GM20431 (cell line): ENCODE data around the gene CORIN.
"Not testable (repeated sequence)": the region's sequence is repeated elsewhere in the genome, so short reads cannot be mapped to it uniquely, and the experiment has no call there.

ENCODE experiments used
- in situ Hi-C: fragments of 300-500 bp; cut with MseI, MboI; formaldehyde crosslinking; loops from one replicate; pipeline ENCODE4 v1.15.0; 2020; ENCODE audit warnings: low sequenced_read_pairs; ENCODE audit not compliant: unreplicated experiment

CORIN gene

DNA sequence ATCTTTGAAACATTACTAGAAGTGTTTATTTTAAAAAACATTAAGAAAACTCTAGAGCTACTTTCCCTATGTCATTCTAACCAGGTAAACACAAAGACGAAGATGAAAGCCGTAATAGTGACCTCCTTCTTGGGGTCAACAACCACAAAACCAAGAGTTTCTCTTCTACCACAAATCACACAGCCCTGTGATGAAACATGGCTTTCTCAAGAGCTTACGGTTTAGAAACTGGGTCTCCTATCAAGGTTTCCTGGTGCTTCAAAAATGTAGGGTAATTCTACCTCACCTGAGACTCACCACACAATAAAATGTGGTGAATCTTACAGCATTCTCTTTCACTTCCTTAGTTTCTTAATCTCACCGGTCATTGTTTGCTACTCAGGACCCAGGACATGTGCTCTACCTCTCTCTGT, 50.9 kb downstream of the CORIN start:
- in situ Hi-C loops: no loop called here

DNA sequence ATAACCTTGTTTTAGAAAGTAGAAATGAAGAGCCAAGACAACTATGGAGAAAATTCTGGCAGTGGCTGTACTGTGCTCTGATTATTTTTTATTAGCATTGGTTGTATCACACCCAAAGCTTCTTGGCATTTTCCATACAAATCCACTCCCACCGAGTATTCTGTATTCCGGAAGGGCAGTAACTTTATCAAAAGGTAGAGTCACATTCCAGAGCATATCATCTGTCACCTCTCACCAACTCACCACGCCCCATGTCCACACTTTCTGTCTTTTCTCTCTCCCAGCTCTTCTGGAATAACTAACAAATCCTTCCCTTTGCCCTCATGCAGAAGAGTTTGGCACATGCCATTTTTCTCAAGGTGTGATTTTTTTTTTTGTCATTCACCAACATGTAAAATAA, 52.7 kb downstream of the CORIN start:
- in situ Hi-C loops: no loop called here

DNA sequence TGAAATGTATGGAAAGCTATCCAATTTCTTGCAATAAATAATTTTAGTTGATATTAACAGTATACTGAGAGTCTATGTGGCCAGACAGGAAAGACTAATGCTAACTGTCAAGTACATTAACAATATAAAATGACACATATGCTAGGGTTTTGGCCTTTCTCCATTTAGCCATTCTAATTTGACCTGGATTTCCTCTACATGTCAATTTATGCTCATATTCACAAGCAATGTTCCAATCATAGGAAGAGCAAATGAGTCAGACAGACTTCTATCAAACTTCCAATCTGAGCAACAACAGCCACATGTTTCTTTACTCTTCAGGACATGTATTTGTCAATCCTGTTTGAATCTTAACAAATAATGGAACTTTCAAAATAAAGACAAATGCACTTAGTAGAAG, 53.6 kb downstream of the CORIN start:
- in situ Hi-C loops: no loop called here

DNA sequence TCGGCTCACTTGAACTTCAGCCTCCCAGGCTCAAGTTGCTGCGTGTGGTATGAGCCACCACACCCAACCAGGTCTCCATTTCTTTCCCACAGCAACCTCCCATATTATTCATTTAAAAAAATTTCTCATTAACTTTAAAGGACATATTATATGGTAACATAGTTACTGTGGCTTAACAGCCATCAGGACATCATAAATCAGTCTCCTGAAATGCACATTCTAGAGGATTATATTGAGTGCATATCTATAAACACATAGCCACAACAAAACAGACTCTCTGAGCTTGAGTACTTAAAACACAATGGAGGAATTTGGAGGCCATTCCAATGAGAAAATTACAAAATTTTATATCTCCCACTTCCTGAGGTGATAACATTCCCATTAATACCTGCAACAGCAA, 61.5 kb downstream of the CORIN start:
- in situ Hi-C loops: no loop called here

DNA sequence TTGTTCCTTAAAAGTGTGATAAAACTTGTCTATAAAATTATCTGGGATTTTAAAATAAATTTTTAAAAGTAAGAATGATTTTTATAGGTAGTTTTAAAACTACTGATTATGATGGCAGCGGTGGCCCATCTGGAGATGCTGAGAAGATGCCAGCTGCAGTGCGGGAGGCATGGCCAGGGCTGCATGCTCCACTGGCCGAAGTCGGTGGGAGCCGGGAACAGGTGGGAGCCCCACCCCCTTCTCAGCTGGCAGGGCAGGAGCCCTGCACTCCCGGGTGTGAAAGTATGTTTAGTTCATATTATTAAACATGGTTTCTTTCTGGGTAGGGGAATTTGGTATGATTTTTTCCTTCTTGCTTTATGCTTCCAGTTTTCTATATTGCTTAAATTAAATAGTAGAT, 63.8 kb downstream of the CORIN start:
- in situ Hi-C loops: no loop called here

DNA sequence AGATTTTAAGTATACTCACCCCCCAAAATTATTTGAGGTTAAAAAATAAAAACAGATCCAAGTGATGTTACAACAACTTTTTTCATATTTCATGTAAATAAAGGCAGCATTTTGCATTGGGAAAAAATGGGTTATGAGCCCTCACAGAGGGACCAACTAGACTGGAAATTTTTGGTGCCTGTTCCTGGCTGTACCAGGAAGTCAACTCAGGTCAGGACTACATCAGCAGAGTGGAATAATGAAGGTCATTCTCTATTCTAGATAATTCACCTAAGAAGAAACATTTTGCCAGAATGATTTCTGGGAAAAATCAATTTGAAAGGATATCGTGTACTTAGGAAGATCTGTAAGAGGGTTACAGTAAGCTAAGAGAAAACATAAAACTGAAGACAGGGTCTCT, 66.8 kb downstream of the CORIN start:
- in situ Hi-C loops: no loop called here

DNA sequence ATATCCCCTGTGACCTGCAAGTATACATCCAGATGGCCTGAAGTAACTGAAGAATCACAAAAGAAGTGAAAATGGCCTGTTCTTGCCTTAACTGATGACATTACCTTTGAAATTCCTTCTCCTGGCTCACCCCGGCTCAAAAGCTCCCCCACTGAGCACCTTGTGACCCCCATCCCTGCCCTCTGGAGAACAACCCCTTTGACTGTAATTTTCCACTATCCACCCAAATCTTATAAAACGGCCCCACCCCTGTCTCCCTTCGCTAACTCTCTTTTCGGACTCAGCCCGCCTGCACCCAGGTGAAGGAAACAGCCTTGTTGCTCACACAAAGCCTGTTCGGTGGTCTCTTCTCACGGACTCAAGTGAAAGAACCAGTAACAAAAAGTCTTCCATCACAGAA, 69.9 kb downstream of the CORIN start:
- in situ Hi-C loops: not testable (repeated sequence)

DNA sequence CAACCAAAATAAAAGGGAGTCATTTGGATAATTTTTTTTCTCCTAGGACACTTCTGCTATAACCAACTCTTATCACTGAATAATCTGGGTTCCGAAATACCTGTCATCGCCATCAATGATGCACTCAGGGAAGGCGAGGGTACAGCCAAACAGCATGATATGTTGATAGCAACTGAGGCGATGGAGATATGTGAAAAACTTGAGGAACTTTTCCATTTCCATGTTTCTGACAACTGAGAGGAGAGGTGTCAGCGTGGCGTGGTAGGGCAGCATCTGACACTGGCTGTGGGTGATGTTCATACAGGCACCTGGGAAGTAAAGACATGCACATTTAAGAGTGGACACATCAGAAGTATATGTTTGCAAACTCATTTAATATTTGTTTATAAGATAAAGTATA, 74.6 kb downstream of the CORIN start:
- in situ Hi-C loops: no loop called here

DNA sequence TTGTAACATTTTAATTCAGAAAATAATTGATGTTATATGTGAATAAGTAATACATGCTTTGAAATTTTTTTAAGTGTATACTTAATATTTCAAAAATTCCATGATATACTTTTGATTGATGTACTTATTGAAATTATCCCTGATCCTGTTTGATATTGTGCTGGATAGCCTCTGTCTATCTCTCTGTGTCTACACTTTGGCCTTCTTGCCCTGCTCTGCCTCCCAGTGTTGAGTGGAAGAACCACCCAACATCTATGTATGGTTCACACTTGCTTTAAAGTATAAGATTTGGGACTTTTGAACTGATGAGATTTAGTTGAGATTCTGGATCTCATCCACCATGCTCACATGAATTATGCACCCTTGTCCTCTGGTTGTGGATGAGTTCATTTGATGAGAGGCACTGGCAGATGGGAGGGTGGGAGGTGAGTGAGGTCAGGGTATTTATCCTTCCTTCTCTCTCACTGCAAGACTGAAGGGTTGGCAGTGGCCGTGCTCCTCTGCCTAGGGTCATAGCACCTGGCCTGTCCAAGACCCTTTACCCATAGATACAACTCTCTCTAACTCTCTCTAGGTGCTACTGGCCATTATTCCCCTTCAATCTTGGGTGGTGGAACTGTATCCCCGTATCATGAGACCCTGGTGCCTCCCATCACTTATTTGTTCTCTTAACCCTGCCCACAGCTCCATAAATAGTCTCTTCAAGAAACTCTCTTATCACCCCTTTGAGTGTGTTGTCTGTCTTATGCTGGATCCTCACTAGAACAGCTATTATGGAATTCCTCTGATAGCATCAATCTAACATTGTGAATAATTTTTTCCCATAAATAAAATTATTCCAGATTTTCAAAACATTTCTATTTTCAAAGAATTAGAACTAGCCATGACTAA, 75.2 kb downstream of the CORIN start:
- in situ Hi-C loops: no loop called here

DNA sequence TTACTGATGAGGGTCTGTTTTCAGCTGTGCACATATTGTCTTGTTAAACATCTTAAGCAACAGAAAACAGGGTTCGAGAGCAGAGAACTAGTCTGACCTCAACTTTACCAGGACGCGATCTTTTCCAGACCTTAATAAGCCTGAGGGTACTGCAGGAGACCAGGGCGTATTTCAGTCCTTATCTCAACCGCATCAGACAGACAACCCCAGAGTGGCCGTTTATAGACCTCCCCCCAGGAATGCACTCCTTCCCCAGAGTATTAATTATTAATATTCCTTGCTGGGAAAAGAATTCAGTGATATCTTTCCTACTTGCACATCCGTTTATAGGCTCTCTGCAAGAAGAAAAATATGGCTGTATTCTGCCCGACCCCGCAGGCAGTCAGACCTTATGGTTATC, 84.6 kb downstream of the CORIN start:
- in situ Hi-C loops: not testable (repeated sequence)

DNA sequence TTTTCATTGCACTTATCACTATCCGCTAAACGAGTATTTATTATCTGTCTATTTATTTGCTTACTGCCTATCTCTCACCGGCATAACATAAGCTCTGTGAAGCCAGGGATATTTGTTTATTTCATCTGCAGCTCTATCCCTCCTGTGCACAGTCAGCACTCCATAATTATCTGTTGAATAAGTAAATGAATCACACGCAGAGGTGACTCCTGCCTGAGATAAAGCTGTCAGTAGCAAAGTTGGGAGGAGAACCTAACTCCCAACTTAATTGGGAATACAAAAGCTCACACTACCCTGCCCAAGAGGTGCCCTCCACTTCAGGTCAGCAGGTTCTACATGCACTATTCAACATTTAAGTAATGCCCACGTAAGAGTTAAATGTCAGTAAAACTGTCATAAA, 85.7 kb downstream of the CORIN start:
- in situ Hi-C loops: no loop called here

DNA sequence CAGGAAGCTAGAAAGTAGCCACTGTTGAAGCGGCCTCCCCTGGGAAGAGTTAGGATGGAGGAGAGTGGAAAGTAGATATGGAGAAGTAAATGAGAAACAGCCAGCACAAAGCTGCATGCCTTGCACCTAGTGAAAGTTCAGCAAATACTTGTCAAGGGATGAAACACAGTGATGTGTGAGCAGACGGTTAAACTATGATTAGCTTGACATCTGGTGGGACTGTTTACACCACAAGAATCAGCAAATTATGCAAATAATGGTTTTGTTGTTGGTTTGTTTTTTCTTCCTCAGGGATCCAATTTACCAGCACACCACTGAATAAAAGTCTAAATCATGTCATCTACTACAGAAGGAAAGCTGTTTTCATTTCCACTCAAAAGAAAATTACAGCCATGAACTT, 87.1 kb downstream of the CORIN start:
- in situ Hi-C loops: no loop called here

DNA sequence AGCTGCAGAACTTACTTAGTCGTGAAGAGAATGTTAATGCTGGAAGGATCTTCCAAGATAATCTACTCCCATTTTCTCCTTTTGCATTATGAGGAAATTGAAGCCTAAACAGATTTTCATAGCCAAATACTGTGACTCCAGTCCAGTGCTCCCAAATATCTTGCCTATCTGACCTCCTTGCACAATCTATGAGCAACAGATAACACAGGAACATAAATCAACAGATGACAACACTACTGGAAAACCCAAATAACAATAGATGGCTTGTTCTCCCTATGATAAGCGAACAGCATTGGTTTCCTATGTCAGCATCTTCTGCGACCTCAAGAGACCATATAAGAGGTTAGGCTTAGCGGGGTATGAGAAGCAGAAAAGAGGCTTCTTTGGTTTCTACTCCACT, 88.0 kb downstream of the CORIN start:
- in situ Hi-C loops: no loop called here

DNA sequence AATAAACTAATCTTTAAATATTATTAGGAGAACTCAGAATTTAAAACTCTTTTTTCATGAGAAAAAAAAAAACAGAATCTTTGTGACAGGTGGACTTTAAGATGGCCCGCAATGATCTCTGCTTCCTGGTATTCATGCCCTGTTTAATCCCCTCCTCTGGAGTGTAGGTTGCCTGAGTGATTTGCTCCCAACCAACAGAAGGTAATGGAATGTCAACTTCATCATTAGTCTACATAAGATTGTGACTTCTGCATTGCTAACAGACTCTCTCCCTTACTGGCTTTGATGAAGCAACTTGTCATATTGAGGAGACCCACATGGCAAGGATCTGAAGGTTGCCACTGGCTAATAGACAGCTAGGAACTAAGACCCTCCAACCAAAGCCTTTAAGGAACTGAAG, 88.8 kb downstream of the CORIN start:
- in situ Hi-C loops: no loop called here

DNA sequence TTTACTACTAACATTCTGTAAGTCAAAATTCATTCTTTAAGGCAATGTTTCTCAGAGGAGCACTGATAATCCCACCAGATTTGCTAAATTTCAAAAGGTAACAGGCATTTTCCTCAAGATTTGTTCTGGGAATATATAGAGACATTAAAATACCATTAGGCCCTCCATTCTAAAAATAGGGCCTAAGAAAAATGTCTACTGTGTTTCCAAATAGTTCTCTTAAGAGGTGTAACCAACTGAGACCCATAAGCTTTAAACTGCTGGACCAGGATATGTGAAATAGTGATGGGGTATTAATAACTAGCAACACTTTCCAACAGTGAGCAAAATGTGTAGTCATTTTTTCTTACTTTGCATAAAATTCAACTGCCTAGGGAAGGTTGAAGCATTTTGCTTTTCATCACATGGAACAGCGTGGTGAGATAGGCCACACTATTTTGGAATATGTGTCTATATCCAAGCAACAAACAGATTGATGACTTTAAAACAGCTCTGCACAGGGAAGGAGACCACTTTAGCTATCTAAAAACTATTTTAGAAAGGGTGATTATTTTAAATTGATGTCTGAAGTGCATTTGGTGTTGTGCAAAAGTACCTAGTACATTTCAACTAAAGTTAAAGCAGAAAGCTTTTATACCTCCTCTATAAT, 89.9 kb downstream of the CORIN start:
- in situ Hi-C loops: no loop called here

DNA sequence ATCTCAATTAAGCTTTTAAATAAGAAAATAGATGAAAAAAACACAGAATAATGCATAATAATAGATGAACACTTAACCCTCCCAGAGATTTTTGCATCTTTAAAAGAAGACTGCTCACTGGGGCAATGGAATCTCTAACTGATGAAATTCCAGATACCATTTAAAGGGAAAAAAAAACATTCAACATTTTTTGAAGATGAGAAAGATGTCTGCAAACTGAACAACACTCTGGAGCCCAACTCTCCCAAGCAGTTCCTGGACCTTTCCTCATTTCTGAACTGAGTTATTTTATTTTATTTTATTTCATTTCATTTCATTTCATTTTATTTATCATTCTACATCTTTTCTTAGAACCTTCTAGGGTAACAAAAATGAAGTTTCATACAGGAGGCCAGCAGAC, 90.7 kb downstream of the CORIN start:
- in situ Hi-C loops: no loop called here

DNA sequence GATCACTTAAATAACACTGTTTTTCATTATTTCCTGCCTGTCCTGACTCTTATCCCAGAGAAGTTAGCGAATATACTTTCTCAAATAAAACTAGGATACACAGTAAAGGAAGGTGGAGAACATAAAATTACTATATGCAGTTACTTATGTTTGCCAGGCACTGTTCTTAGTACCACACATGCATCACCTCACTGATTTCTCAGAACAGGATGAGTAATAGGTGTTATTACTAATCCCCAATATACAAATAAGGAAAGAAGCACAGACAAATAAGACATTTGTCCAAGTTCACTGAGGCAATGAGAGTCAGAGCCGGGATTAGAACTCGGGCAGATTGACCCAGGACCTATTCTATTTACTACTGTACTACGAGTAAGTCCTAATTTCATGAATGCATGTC, 91.7 kb downstream of the CORIN start:
- in situ Hi-C loops: no loop called here

DNA sequence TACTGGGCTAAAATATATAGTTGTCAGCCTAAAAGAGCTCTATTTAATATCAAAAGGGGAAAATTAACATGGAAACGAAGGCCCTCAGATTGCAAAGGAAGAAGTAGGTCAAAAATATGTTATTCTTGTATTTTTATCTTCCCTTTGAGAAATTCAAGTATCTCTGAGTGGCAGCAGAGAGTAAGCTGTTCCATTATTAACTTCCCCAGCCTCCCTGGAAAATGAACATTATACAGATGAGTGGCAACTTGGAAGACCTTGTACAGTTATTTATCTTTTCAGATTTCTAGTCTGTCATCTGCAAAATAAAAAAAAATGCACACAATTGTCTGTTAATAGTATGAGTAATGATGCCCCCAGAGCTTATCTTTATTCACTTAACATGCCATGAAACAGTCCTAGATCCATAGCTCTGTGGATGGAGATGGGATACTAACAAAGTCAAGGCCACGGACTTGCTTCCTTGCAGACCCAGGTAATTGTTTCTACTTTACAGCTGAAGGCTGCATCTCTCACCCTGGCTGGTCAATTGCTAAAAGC, 93.0 kb downstream of the CORIN start:
- in situ Hi-C loops: no loop called here

DNA sequence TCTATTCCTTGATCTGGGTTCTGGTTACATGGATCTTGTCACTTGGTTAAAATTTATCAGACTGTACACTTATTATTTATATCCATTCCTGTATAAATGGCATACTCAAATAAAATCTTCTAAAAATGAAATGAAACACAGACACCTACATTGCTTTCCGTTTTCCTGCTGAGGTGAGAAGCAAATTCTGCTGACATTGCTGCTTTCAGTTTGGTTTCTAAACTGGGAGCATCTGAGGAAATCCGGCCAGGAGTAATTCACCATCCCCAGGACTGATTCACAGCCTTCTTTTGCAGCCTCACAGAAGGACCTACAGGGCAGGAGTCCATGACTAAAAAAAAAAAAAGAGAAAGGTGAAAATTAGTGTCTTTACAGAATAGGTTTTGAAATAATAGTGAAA, 93.6 kb downstream of the CORIN start:
- in situ Hi-C loops: no loop called here

DNA sequence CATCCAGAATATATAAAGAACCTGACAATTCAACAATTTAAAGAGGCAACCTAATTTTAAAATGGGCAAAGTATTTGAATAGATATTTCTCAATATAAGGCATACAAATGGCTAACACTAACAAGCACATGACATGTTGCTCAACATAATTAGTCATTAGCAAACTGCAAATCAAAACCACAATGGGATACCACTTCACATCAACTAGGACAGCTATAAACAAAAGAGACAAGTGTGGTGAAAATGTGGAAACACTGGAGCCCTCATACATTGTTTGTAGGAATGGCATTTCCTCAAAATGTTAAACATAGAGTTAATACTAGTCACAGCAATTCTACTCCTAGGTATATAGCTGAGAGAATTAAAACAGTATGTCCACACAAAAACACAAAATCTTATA, 96.7 kb downstream of the CORIN start:
- in situ Hi-C loops: no loop called here

DNA sequence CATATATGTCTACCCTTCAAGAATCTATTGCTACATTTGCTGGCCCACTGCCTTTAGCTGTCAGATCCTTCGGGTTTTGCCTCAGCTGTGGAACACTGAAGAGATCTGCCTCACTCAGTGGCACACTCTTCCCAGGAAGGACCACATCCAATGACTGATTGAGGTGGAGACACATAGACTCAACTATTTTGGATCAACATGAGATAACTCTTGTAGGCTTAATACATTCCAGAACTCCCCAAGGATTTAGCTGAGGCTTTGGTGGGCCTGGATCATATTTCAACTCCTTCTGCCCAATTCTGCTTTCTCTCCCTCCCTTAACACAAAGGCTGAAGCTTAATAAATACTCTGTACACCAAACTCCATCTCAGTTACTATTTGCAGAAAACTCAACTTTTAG, 100.5 kb downstream of the CORIN start:
- in situ Hi-C loops: no loop called here

DNA sequence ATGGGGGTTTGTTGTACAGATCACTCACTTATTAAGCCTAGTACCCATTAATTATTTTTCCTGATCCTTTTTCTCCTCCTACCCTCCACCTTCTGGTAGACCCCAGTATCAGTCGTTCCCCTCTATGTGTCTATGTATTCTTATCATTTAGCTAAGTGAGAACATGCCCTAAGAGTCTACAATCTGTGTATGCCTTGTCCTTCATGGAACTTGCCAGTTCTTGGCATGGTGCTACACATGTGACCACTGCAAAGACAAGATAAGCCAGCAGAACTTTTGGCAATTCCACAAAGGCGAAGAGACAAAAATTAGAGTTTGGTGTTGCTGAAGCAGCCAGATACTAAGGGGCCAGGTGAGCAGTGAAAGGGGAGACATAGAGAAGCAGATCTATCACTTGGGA, 101.3 kb downstream of the CORIN start:
- in situ Hi-C loops: no loop called here
